IMR-90 (cell line): ENCODE data around the gene POLE3.

Source experiments
- BHLHE40 ChIP-seq: fragments of 150-350 bp; IDR thresholded peaks from 2 replicates; pipeline ENCODE4 v1.6.1; 2016; ENCODE audit warnings: mild to moderate bottlenecking, low read depth, low read length
- CEBPB ChIP-seq: IDR thresholded peaks from 2 replicates; pipeline ENCODE4 v1.6.1; 2012; ENCODE audit warnings: low read depth, low read length, improper control_type of control experiment
- NFE2L2 ChIP-seq: fragments of 150-350 bp; IDR thresholded peaks from 2 replicates; pipeline ENCODE4 v1.6.1; 2016; ENCODE audit warnings: low read depth, mild to moderate bottlenecking, low read length
- POLR2A ChIP-seq: IDR thresholded peaks from 2 replicates; pipeline ENCODE4 v1.6.1; 2012; ENCODE audit warnings: mild to moderate bottlenecking, low read depth, low read length
- TF ChIP-seq, protein P1 (sequence below): conservative IDR thresholded peaks from 2 replicates; pipeline ENCODE4 v1.5.1; 2012; ENCODE audit warnings: mild to moderate bottlenecking, low read depth, low read length, improper control_type of control experiment

DNA sequence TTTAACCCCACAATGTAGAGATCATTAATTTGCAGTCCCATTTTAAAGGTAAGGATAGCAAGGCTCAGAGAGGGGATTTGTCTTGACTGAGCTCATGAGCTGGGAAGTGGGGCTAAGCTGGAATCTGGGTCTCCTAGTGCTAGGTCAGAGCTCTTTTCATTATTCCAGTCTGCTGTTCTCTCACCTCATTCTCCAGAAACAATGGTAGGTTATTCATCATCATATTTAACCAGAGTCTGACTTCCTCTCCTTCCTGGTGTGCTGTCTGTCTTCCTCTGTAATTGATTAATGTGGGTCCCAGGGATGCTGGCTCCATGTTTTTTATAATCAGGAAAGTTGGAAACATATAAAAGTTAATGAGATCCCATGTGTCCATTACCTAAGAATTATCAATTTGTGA lies 20.7 kb upstream of the POLE3 start:
- no peak for TF ChIP-seq BHLHE40
- TF ChIP-seq NFE2L2 = no peak
- TF ChIP-seq, protein P1, sequence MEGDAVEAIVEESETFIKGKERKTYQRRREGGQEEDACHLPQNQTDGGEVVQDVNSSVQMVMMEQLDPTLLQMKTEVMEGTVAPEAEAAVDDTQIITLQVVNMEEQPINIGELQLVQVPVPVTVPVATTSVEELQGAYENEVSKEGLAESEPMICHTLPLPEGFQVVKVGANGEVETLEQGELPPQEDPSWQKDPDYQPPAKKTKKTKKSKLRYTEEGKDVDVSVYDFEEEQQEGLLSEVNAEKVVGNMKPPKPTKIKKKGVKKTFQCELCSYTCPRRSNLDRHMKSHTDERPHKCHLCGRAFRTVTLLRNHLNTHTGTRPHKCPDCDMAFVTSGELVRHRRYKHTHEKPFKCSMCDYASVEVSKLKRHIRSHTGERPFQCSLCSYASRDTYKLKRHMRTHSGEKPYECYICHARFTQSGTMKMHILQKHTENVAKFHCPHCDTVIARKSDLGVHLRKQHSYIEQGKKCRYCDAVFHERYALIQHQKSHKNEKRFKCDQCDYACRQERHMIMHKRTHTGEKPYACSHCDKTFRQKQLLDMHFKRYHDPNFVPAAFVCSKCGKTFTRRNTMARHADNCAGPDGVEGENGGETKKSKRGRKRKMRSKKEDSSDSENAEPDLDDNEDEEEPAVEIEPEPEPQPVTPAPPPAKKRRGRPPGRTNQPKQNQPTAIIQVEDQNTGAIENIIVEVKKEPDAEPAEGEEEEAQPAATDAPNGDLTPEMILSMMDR = no peak
- no peak for TF ChIP-seq POLR2A
- TF ChIP-seq CEBPB = no peak
